ENCODE measurements around the gene TTC7B. TPM values are rescaled to one million over a fixed set of nuclear protein-coding genes. Genes with fewer than 3 reads are reported as not detected.

Gene TTC7B
- total and polyA plus RNA-seq, 2 of the 13 experiments (the other 11 are each of a cell fraction or from before 2014, with no cell fraction given): 1.3 to 3.2 TPM

DNA sequence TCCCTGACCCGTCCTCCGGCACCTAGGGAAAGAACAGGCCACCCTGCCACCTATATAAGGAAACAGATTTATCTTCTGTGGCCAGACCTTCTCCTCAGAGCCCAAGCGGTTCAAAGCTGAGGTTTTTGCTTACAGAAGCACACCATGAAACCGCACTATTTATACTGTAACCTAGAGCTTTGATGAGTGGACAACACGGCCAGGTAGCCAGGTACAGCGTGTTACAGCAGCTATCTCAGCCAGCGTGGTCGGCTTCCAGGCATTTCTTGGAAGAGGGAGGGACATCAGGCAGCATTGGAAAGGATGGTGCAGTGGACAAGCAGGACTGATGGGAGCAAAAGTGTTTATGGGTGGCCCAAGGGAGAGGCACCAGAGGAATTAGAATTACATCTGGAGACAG lies 34.4 kb downstream of the TTC7B start:
- ATAC-seq: no peak
- no peaks in the 10 kb centered on the region for H3K27me3 ChIP-seq (ENCODE audit: control insufficient read depth in 1 of 2, insufficient read depth in 2 of 2, low read length in 2 of 2)
- TF ChIP-seq, protein P1, sequence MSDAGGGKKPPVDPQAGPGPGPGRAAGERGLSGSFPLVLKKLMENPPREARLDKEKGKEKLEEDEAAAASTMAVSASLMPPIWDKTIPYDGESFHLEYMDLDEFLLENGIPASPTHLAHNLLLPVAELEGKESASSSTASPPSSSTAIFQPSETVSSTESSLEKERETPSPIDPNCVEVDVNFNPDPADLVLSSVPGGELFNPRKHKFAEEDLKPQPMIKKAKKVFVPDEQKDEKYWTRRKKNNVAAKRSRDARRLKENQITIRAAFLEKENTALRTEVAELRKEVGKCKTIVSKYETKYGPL (CRISPR knock-in tag; IDR thresholded peaks at IDR 0.05): no peak
- TF ChIP-seq ZFP41 (CRISPR knock-in tag; IDR thresholded peaks at IDR 0.05; ENCODE audit: borderline replicate concordance) (no peak), ZNF382 (CRISPR knock-in tag; IDR thresholded peaks at IDR 0.05; ENCODE audit: borderline replicate concordance) (no peak), ZNF3 (CRISPR knock-in tag; IDR thresholded peaks at IDR 0.05) (no peak), MTA1 (CRISPR knock-in tag; IDR thresholded peaks at IDR 0.05; ENCODE audit: borderline replicate concordance) (no peak), ATF3 (CRISPR knock-in tag; IDR thresholded peaks at IDR 0.05) (no peak), ZNF776 (CRISPR knock-in tag; IDR thresholded peaks at IDR 0.05) (no peak)
- in situ Hi-C loops (cut with HindIII; ENCODE audit: extremely low pct_ligation_motif_present, low pct_unique_long_range_greater_than_20kb) (no loop called here), intact Hi-C loops (cut with micrococcal nuclease; ENCODE audit: unreplicated experiment) (no loop called here)
- H3K27ac ChIP-seq (ENCODE audit: extremely low read length, insufficient read depth, low read length): no peak overlapping the region
- no peak for FAIRE-seq
- BruUV-seq (replicated peaks): no TSS peak
- no peak overlapping the region for H2AFZ ChIP-seq (ENCODE audit: low read length)
- CTCF ChIA-PET (ENCODE audit: low intra/inter-chr PET ratio, low total read pairs): no interaction called here
- H3K79me2 ChIP-seq (ENCODE audit: insufficient read depth, low read length): no peaks in the 10 kb centered on the region
- POLR2A ChIA-PET: no interaction called here
- H4K20me1 ChIP-seq (ENCODE audit: insufficient read depth, low read length): no peaks in the 10 kb centered on the region
- H3K4me1 ChIP-seq (ENCODE audit: insufficient read depth, low read length): no peaks in the 10 kb centered on the region
- DNase-seq (ENCODE audit: low spot score): no peak
- no peaks in the 10 kb centered on the region for H3K36me3 ChIP-seq (replicated peaks in 1 of 2; ENCODE audit: control insufficient read depth in 1 of 2, insufficient read depth in 2 of 2, low read length in 2 of 2)
- WGBS (ENCODE audit: low lambda C conversion rate): 80% methylated on average over 7 of the region's 8 CpGs
- H3K4me2 ChIP-seq (ENCODE audit: low read depth, low read length): no peak overlapping the region
- H3K9me3 ChIP-seq (ENCODE audit: low read length): no peaks in the 10 kb centered on the region
- H3K9ac ChIP-seq (ENCODE audit: insufficient read depth, low read depth, low read length): no peak overlapping the region
- no peak overlapping the region for H3K4me3 ChIP-seq (replicated peaks in 1 of 3; ENCODE audit: insufficient read depth in 1 of 3, low read depth in 2 of 3, low read length in 3 of 3)

- Histone ChIP-seq H3K9me3 (ENCODE audit: low read length) (no peaks in the 10 kb centered on the region), H3K4me1 (ENCODE audit: insufficient read depth, low read length) (no peaks in the 10 kb centered on the region), H4K20me1 (ENCODE audit: insufficient read depth, low read length) (no peaks in the 10 kb centered on the region), H3K79me2 (ENCODE audit: insufficient read depth, low read length) (no peaks in the 10 kb centered on the region), H3K4me3 (replicated peaks in 1 of 3; ENCODE audit: insufficient read depth in 1 of 3, low read depth in 2 of 3, low read length in 3 of 3) (no peak overlapping the region), H3K9ac (ENCODE audit: insufficient read depth, low read depth, low read length) (no peak overlapping the region), H3K27me3 (ENCODE audit: control insufficient read depth in 1 of 2, insufficient read depth in 2 of 2, low read length in 2 of 2) (no peaks in the 10 kb centered on the region), H3K36me3 (replicated peaks in 1 of 2; ENCODE audit: control insufficient read depth in 1 of 2, insufficient read depth in 2 of 2, low read length in 2 of 2) (no peaks in the 10 kb centered on the region), H2AFZ (ENCODE audit: low read length) (no peak overlapping the region), H3K4me2 (ENCODE audit: low read depth, low read length) (no peak overlapping the region), H3K27ac (ENCODE audit: extremely low read length, insufficient read depth, low read length) (no peak overlapping the region)
- ChIA-PET POLR2A (no interaction called here), CTCF (ENCODE audit: low intra/inter-chr PET ratio, low total read pairs) (no interaction called here)
- no peak for DNase-seq (ENCODE audit: low spot score)
- in situ Hi-C loops (cut with HindIII; ENCODE audit: extremely low pct_ligation_motif_present, low pct_unique_long_range_greater_than_20kb): no loop called here
- TF ChIP-seq ZZZ3 (CRISPR knock-in tag; IDR thresholded peaks at IDR 0.05; ENCODE audit: borderline replicate concordance): no peak
- no peak for TF ChIP-seq ZIK1 (CRISPR knock-in tag; IDR thresholded peaks at IDR 0.05; ENCODE audit: borderline replicate concordance, low read depth)
- no peak for TF ChIP-seq FOXC1 (CRISPR knock-in tag; IDR thresholded peaks at IDR 0.05; ENCODE audit: borderline replicate concordance)
- TF ChIP-seq KAT2B (IDR thresholded peaks at IDR 0.05; ENCODE audit: borderline replicate concordance, low read depth, low read length): no peak
- TF ChIP-seq ZNF251 (CRISPR knock-in tag; IDR thresholded peaks at IDR 0.05): no peak
- no peak for TF ChIP-seq GZF1 (CRISPR knock-in tag; IDR thresholded peaks at IDR 0.05)
- no peak for TF ChIP-seq SAP130 (CRISPR knock-in tag; IDR thresholded peaks at IDR 0.05; ENCODE audit: low read depth)
- TF ChIP-seq ZNF512 (CRISPR knock-in tag; IDR thresholded peaks at IDR 0.05): no peak
- TF ChIP-seq ZNF333 (CRISPR knock-in tag; IDR thresholded peaks at IDR 0.05; ENCODE audit: borderline replicate concordance): no peak
- TF ChIP-seq ZSCAN30 (CRISPR knock-in tag; IDR thresholded peaks at IDR 0.05): no peak
- no peak for TF ChIP-seq CBX2 (IDR thresholded peaks at IDR 0.05; ENCODE audit: low read depth, low read length)
- no peak for TF ChIP-seq CBX2 (CRISPR knock-in tag; IDR thresholded peaks at IDR 0.05; ENCODE audit: low read depth)
- no peak for FAIRE-seq
- no TSS peak for BruUV-seq (replicated peaks)
- ATAC-seq: no peak
- intact Hi-C loops (cut with micrococcal nuclease; ENCODE audit: unreplicated experiment): no loop called here
- WGBS (ENCODE audit: low lambda C conversion rate): 93% methylated on average over 3 of the region's 4 CpGs
These were observed 34.9 kb downstream of the TTC7B start for GRCh38 chr14:90781344-90781761.
